ENCODE measurements around the gene GRPR. TPM values are rescaled to one million over a fixed set of nuclear protein-coding genes. Genes with fewer than 3 reads are reported as not detected.

GRPR gene
- total RNA-seq, 2 donors from 2014 or later = 0.37 TPM; not detected in 1

DNA sequence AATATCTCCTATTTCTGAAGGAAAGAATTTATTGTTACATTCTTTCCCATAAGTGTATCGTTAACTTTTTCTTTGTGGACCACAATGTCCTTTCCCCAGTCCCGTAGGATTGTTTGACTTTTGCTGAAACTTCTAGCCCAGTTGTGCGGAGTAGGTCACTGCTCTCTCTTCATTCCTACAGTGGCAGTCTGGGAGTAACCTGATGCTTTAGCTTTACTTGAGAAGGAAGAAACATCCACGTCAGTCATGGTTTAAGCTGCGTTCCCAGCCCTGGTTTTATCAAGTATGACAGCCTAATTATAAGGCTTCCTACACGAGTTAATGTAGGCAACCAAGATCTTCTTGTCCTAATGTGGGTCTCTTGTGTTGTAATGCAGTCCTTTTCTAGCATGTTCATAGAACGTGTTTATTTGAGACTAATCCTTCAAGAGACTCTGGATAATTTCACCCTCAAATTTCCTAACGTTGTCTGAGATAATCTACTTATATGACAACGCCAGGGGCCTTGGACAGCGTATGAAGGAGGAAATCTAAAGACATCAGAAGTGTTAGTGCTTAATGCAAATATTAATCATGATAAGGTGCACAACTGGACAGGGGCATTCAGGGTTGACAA lies 40.8 kb upstream of the GRPR start:
- DNase-seq (ENCODE audit: low spot score) = no peak
- no peak overlapping the region for H3K4me3 ChIP-seq
- no peak for TF ChIP-seq CTCF (IDR thresholded peaks at IDR 0.05)
- H3K27me3 ChIP-seq = no peaks in the 10 kb centered on the region
- H3K4me1 ChIP-seq = no peaks in the 10 kb centered on the region
- H3K36me3 ChIP-seq = no peaks in the 10 kb centered on the region
- no peaks in the 10 kb centered on the region for H3K9me3 ChIP-seq
- no peak overlapping the region for H3K27ac ChIP-seq

DNA sequence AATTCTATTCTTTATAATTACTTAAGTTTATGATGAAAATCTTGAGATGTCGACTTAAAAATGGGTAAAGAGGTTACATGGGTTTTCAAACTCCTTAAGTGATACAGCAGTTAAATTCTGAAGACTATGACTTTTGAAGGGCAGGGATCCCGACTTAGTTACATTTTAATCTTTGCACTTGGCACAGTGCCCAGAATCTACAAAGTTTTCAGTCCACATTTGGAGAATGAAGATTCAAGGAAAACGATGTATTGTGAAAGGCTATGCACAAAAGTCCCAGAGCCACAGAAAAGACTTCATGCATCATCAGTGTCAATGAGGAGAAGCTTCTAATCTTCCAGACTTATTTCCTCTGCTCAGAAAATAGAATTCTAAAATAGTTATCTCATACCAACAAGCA lies 36.3 kb upstream of the GRPR start:
- no peaks in the 10 kb centered on the region for H3K36me3 ChIP-seq
- H3K27ac ChIP-seq = no peak overlapping the region
- no peaks in the 10 kb centered on the region for H3K27me3 ChIP-seq
- H3K9me3 ChIP-seq = no peaks in the 10 kb centered on the region
- H3K4me3 ChIP-seq = no peak overlapping the region
- no peak for TF ChIP-seq CTCF (IDR thresholded peaks at IDR 0.05)
- no peak for DNase-seq (ENCODE audit: low spot score)
- H3K4me1 ChIP-seq = no peaks in the 10 kb centered on the region

DNA sequence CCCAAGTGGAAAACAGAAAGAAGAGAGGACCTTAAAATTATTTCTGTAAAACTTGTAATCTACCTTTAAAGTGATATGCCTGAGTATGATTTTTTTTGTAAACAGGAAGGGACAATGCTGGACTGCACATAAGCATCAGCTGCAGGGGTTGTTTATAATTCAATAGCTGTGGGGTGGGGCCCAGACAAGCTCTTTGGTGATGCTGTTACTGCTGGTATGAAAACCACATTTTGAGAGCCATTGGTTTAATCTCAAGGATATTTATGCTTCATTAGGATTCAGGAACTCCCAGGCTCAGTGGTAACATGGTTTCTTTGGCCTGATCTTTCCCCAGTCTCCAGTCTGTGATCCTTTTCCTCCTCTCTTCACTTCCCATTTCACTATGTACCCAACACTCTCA lies 34.3 kb upstream of the GRPR start:
- H3K27me3 ChIP-seq = no peaks in the 10 kb centered on the region
- no peak overlapping the region for H3K4me3 ChIP-seq
- peaks cover 0 to 2% of the 10 kb centered on the region in 2 donors for H3K9me3 ChIP-seq
- H3K4me1 ChIP-seq = no peaks in the 10 kb centered on the region
- no peaks in the 10 kb centered on the region for H3K36me3 ChIP-seq
- TF ChIP-seq CTCF (IDR thresholded peaks at IDR 0.05) = no peak
- no peak for DNase-seq (ENCODE audit: low spot score)
- no peak overlapping the region for H3K27ac ChIP-seq

DNA sequence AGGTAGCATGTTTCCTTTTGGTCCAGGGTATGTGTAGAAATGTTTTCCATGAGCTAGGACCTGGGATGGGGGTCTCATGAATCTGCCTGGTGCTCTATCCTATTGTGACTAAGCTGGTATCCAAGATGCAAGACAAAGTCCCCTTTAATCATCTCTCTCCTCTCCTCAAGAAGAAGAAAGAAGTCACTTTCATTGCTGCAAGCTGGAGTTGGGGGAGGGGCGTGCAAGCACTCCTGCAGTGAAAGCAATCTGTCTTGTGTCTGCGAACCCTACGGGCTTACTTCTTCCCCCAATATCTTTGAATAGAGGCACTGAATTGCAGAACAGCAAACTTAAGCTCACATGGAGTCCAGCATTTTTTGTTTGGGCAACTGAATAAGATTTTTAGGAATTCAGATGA lies 27.2 kb upstream of the GRPR start:
- DNase-seq (ENCODE audit: low spot score) = no peak
- H3K9me3 ChIP-seq = peaks cover 0 to 15% of the 10 kb centered on the region in 2 donors
- H3K27ac ChIP-seq = no peak overlapping the region
- H3K27me3 ChIP-seq = no peaks in the 10 kb centered on the region
- H3K4me1 ChIP-seq = no peaks in the 10 kb centered on the region
- H3K4me3 ChIP-seq = no peak overlapping the region
- TF ChIP-seq CTCF (IDR thresholded peaks at IDR 0.05) = no peak
- H3K36me3 ChIP-seq = no peaks in the 10 kb centered on the region

DNA sequence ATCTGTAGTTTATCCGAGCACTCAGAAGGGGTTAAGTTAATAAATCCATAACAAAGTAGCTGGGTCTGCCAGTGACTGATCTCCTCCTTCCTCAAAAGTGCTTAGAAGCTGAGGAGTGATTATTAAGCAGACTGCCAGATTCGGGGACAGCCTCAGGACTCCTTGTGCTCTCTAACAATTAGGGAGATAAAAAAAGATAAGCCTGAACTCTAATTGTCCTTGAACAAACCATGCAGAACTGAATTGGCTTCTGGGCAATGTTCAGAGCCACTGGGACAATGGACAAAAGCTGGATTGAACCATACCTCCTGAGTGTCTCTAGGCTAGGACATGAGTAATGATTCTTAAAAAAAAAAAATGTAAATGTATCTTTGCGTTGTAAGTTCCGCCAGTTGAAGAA lies 22.7 kb upstream of the GRPR start:
- H3K4me1 ChIP-seq = no peaks in the 10 kb centered on the region
- H3K36me3 ChIP-seq = no peaks in the 10 kb centered on the region
- no peak overlapping the region for H3K4me3 ChIP-seq
- H3K27me3 ChIP-seq = no peaks in the 10 kb centered on the region
- H3K9me3 ChIP-seq = peaks cover 0 to 4% of the 10 kb centered on the region in 2 donors
- no peak overlapping the region for H3K27ac ChIP-seq
- TF ChIP-seq CTCF (IDR thresholded peaks at IDR 0.05) = no peak
- no peak for DNase-seq (ENCODE audit: low spot score)

- H3K36me3 ChIP-seq = no peaks in the 10 kb centered on the region
- no peak for DNase-seq (ENCODE audit: low spot score)
- no peaks in the 10 kb centered on the region for H3K4me1 ChIP-seq
- H3K4me3 ChIP-seq = no peak overlapping the region
- no peak for TF ChIP-seq CTCF (IDR thresholded peaks at IDR 0.05)
- peaks cover 0 to 4% of the 10 kb centered on the region in 2 donors for H3K9me3 ChIP-seq
- H3K27ac ChIP-seq = no peak overlapping the region
- H3K27me3 ChIP-seq = no peaks in the 10 kb centered on the region
Measured at GRCh38 chrX:16101581-16101980, 21.8 kb upstream of the GRPR start.

Measured in right atrium auricular region (tissue), 2 donors.